ENCODE measurements around the gene TTC3.

DNA sequence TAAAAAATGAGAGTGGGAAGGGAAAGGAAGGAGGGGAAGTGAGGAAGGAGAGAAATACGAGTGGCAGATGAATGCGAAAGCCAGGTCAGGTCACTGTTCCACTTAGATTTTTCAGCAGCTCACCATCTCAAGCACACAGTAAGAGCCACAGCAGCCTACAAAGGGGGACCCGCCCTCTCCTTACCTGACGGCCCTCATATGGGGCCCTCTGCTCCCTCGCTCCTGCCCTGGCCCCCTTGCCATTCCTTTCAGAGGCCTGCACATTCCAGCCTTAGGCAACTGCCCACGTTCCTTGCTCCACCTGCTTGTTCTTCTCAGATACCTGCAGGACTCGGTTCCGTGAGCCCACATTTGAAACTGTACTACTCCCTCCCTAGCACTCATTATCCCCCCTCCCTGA is 172.1 kb downstream of the TTC3 start:
- TF ChIP-seq EZH2 (IDR thresholded peaks at IDR 0.05): no peak
- no peak for TF ChIP-seq POLR2AphosphoS5 (IDR thresholded peaks at IDR 0.05; ENCODE audit: borderline replicate concordance, low read depth, low read length)
